H9 (cell line): ENCODE results near the gene LIX1L. TPM values are rescaled to one million over a fixed set of nuclear protein-coding genes. Genes with fewer than 3 reads are reported as not detected.

Source experiments
- DNase-seq: peaks from one replicate; pipeline ENCODE4 v3.0.0-alpha.2; 2017
- H2AFZ ChIP-seq: one replicate; pipeline ENCODE4 v1.6.1; 2013; ENCODE audit warnings: mild to moderate bottlenecking, low read length, control low read depth, moderate library complexity
- H2AK5ac ChIP-seq: 2 replicates; pipeline ENCODE4 v1.6.1; 2013; ENCODE audit warnings: low read length, control low read depth, mixed read lengths; ENCODE audit not compliant: insufficient read length
- H2BK120ac ChIP-seq: one replicate; pipeline ENCODE4 v1.6.1; 2013; ENCODE audit warnings: low read depth, mild to moderate bottlenecking, low read length, control low read depth, inconsistent platforms; ENCODE audit not compliant: poor library complexity, severe bottlenecking
- H2BK12ac ChIP-seq: 2 replicates; pipeline ENCODE4 v1.6.1; 2013; ENCODE audit warnings: low read length, control low read depth, mixed read lengths, low read depth; ENCODE audit not compliant: insufficient read length
- H2BK15ac ChIP-seq: 2 replicates; pipeline ENCODE4 v1.6.1; 2013; ENCODE audit warnings: low read depth, low read length, control low read depth
- H2BK20ac ChIP-seq: one replicate; pipeline ENCODE4 v1.6.1; 2013; ENCODE audit warnings: low read depth, mild to moderate bottlenecking, low read length, control low read depth, inconsistent platforms; ENCODE audit not compliant: poor library complexity, severe bottlenecking
- H2BK5ac ChIP-seq: 2 replicates; pipeline ENCODE4 v1.6.1; 2013; ENCODE audit warnings: low read length, control low read depth, mixed read lengths; ENCODE audit not compliant: insufficient read length
- H3K14ac ChIP-seq: 2 replicates; pipeline ENCODE4 v1.6.1; 2013; ENCODE audit warnings: low read length, control low read depth; ENCODE audit not compliant: insufficient read depth
- H3K18ac ChIP-seq: 2 replicates; pipeline ENCODE4 v1.6.1; 2013; ENCODE audit warnings: low read depth, mild to moderate bottlenecking, mixed read lengths, low read length, control low read depth; ENCODE audit not compliant: insufficient read length
- H3K23ac ChIP-seq: 2 replicates; pipeline ENCODE4 v1.6.1; 2013; ENCODE audit warnings: low read length, control low read depth, mixed read lengths, low read depth; ENCODE audit not compliant: insufficient read length
- H3K23me2 ChIP-seq: 2 replicates; pipeline ENCODE4 v1.6.1; 2013; ENCODE audit warnings: low read depth, mild to moderate bottlenecking, mixed read lengths, low read length, control low read depth; ENCODE audit not compliant: insufficient read length, poor library complexity, severe bottlenecking
- H3K27ac ChIP-seq: 2 replicates; pipeline ENCODE4 v1.5.1; 2013; ENCODE audit warnings: low read length, control low read depth, mixed read lengths, low read depth; ENCODE audit not compliant: insufficient read length
- H3K27me3 ChIP-seq: 2 replicates; pipeline ENCODE4 v1.6.1; 2013; ENCODE audit warnings: low read length, control low read depth, inconsistent platforms; ENCODE audit not compliant: insufficient read depth
- H3K4ac ChIP-seq: 2 replicates; pipeline ENCODE4 v1.6.1; 2013; ENCODE audit warnings: low read depth, mild to moderate bottlenecking, control low read depth, inconsistent platforms, low read length, moderate library complexity
- H3K4me1 ChIP-seq: 2 replicates; pipeline ENCODE4 v1.6.1; 2013; ENCODE audit warnings: low read length, control low read depth, inconsistent platforms; ENCODE audit not compliant: insufficient read depth
- H3K4me2 ChIP-seq: 2 replicates; pipeline ENCODE4 v1.6.1; 2013; ENCODE audit warnings: low read length, control low read depth, mixed read lengths; ENCODE audit not compliant: insufficient read length, insufficient read depth
- H3K56ac ChIP-seq: 2 replicates; pipeline ENCODE4 v1.6.1; 2013; ENCODE audit warnings: low read depth, mild to moderate bottlenecking, mixed read lengths, low read length, control low read depth; ENCODE audit not compliant: insufficient read length
- H3K79me1 ChIP-seq: 2 replicates; pipeline ENCODE4 v1.6.1; 2013; ENCODE audit warnings: low read depth, mild to moderate bottlenecking, moderate library complexity, low read length, control low read depth, inconsistent platforms; ENCODE audit not compliant: insufficient read depth, poor library complexity, severe bottlenecking
- H3K79me2 ChIP-seq: 2 replicates; pipeline ENCODE4 v1.6.1; 2013; ENCODE audit warnings: low read length, control low read depth, inconsistent platforms; ENCODE audit not compliant: insufficient read depth
- H3K9ac ChIP-seq: 2 replicates; pipeline ENCODE4 v1.6.1; 2013; ENCODE audit warnings: low read length, control low read depth, mixed read lengths; ENCODE audit not compliant: insufficient read length; ENCODE audit errors: extremely low read depth
- H3K9me3 ChIP-seq: one replicate; pipeline ENCODE4 v1.6.1; 2013; ENCODE audit warnings: low read depth, low read length, inconsistent platforms; ENCODE audit not compliant: control insufficient read depth
- H3T11ph ChIP-seq: one replicate; pipeline ENCODE4 v1.6.1; 2013; ENCODE audit warnings: mild to moderate bottlenecking, low read length, control low read depth, inconsistent platforms
- H4K20me1 ChIP-seq: one replicate; pipeline ENCODE4 v1.6.1; 2013; ENCODE audit not compliant: control insufficient read depth, insufficient read length, insufficient read depth
- H4K5ac ChIP-seq: 2 replicates; pipeline ENCODE4 v1.6.1; 2013; ENCODE audit warnings: low read depth, mild to moderate bottlenecking, mixed read lengths, low read length, control low read depth; ENCODE audit not compliant: insufficient read length
- H4K8ac ChIP-seq: replicated peaks from 2 replicates; pipeline ENCODE4 v1.6.1; 2013; ENCODE audit warnings: low read length, control low read depth, mixed read lengths, low read depth; ENCODE audit not compliant: insufficient read length
- H4K91ac ChIP-seq: 2 replicates; pipeline ENCODE4 v1.6.1; 2013; ENCODE audit warnings: low read depth, mild to moderate bottlenecking, moderate library complexity, mixed read lengths, low read length, control low read depth; ENCODE audit not compliant: insufficient read length
- H3K27ac Mint-ChIP-seq, 3 experiments: 2 replicates in 2 of 3; 3 replicates in 1 of 3; pipeline ENCODE4 v1.8.0; 2020 to 2021; ENCODE audit warnings: mixed read lengths in 3 of 3, mild to moderate bottlenecking in 1 of 3, moderate library complexity in 1 of 3
- H3K27me3 Mint-ChIP-seq: 2 replicates; pipeline ENCODE4 v1.8.0; 2021; ENCODE audit warnings: low read depth, mild to moderate bottlenecking, moderate library complexity, mixed read lengths
- H3K36me3 Mint-ChIP-seq, 3 experiments: 2 replicates in 2 of 3; 3 replicates in 1 of 3; pipeline ENCODE4 v1.8.0; 2020 to 2021; ENCODE audit warnings: low read depth in 3 of 3, mixed read lengths in 3 of 3; ENCODE audit not compliant: insufficient read depth in 1 of 3
- H3K4me1 Mint-ChIP-seq, 2 experiments: 2 replicates each; pipeline ENCODE4 v1.8.0; 2020; ENCODE audit warnings: mixed read lengths in 2 of 2
- H3K4me3 Mint-ChIP-seq, 2 experiments: 2 replicates in 1 of 2; 3 replicates in 1 of 2; pipeline ENCODE4 v1.8.0; 2020 to 2021; ENCODE audit warnings: mild to moderate bottlenecking in 2 of 2, mixed read lengths in 2 of 2, moderate library complexity in 1 of 2
- H3K9me3 Mint-ChIP-seq, 2 experiments: 2 replicates in 1 of 2; 3 replicates in 1 of 2; pipeline ENCODE4 v1.8.0; 2020; ENCODE audit warnings: mild to moderate bottlenecking in 2 of 2, mixed read lengths in 2 of 2, moderate library complexity in 1 of 2
- CTCF ChIP-seq: fragments of 200-600 bp; sonication (generic); conservative IDR thresholded peaks from 3 replicates; pipeline ENCODE4 v1.8.0; 2021; ENCODE audit warnings: antibody characterized with exemption, mild to moderate bottlenecking
- WGBS: extraction: QIAGEN DNeasy Blood & Tissue Kit; methylation state at CpG from one replicate; pipeline ENCODE4 v1.1.7; 2013; ENCODE audit warnings: missing lambda C conversion rate, low lambda C conversion rate, mixed read lengths; ENCODE audit not compliant: insufficient read length; ENCODE audit errors: extremely low coverage; 5-methylcytosine and 5-hydroxymethylcytosine counted together
- total RNA-seq: library from RNA; stranded (reverse); gene quantifications from 2 replicates; pipeline ENCODE4 v1.2.1, GENCODE V29; 2021

Gene LIX1L
- total RNA-seq, 1 experiment from 2014 or later = 5.9 TPM

- Histone ChIP-seq H3K56ac (no peak overlapping the region), H3K23ac (no peak overlapping the region), H3K14ac (no peak overlapping the region), H3K4me2 (peak overlapping the region; percentile 92), H3K79me1 (peaks cover 7% of the 10 kb centered on the region), H2AFZ (no peak overlapping the region), H3K9me3 (no peaks in the 10 kb centered on the region), H2BK12ac (no peak overlapping the region), H3K23me2 (peaks cover 19% of the 10 kb centered on the region), H3K27me3 (no peaks in the 10 kb centered on the region), H2BK20ac (no peak overlapping the region), H3K79me2 (peaks cover 3% of the 10 kb centered on the region; the same call in 1 of the 2 replicates), H4K91ac (no peak overlapping the region), H3T11ph (no peak overlapping the region), H4K20me1 (no peaks in the 10 kb centered on the region), H3K18ac (no peak overlapping the region), H2BK5ac (no peak overlapping the region), H4K5ac (no peak overlapping the region), H2BK120ac (no peak overlapping the region), H3K4me1 (peaks cover under 1% of the 10 kb centered on the region; the same call in 1 of the 2 replicates), H2AK5ac (no peak overlapping the region), H3K9ac (no peak overlapping the region), H3K27ac (no peak overlapping the region), H2BK15ac (no peak overlapping the region), H4K8ac (no peak overlapping the region), H3K4ac (no peak overlapping the region)
- Mint-ChIP-seq H3K9me3 (peaks cover 0 to 3% of the 10 kb centered on the region in 2 experiments; a peak in 2 of 5 replicates), H3K27ac (peak overlapping the region in 1 of 3 experiments; percentile 96; a peak in 2 of 7 replicates), H3K4me3 (peak overlapping the region; percentile 25 to 87; a peak in 1 of 5 replicates), H3K27me3 (no peaks in the 10 kb centered on the region), H3K4me1 (peaks cover 37 to 47% of the 10 kb centered on the region in 2 experiments), H3K36me3 (peaks cover 32 to 43% (median 32%) of the 10 kb centered on the region in 3 experiments)
- DNase-seq = no peak
- TF ChIP-seq CTCF = no peak
- WGBS = no CpG with 5 or more reads among the region's 5 CpGs
Measured at GRCh38 chr1:145992958-145993617, 35.3 kb upstream of the LIX1L start.
